ENCODE data around the gene TFEC. TPM values are rescaled to one million over a fixed set of nuclear protein-coding genes. Genes with fewer than 3 reads are reported as not detected.

The TFEC gene
- total RNA-seq: 10 to 100 TPM; 29.1 to 55.7 (median 39.9) TPM
- 10 to 100 TPM in 2 of 3 donors, 1 to 10 TPM in 1; 6.8 to 17.4 (median 16.6) TPM for polyA plus RNA-seq
- long read RNA-seq, donor 1, full-length matches to known transcripts: 4 of 33 reads
- long read RNA-seq, donor 1, partial matches to known transcripts: 29 of 33 reads
- long read RNA-seq, donor 1, other reads (novel, unspliced or antisense): 0 of 33 reads
- long read RNA-seq, donor 2, full-length matches to known transcripts: 1 of 1 reads
- long read RNA-seq, donor 2, partial matches to known transcripts: 0 of 1 reads
- long read RNA-seq, donor 2, other reads (novel, unspliced or antisense): 0 of 1 reads

GRCh38 chr7:116030651-116031276 is at the start of gene TFEC:
Gene TFEC, minus strand, starts transcription at chr7:116030763. Its CDS starts 46,322 bp downstream, at chr7:115984441.
- H3K4me3 ChIP-seq: peak within 1 kb of the TSS in 6 of 8 donors; percentile 14 to 57 (median 19)
- no peak for DNase-seq
- intact Hi-C loops (cut with DNase I; ENCODE audit: low total_unique reads): no loop called here
- WGBS, 5 donors: 3 to 9% (median 4%) methylated on average over 3 of the region's 3 CpGs
- H3K27ac ChIP-seq: peak within 1 kb of the TSS in 6 of 8 donors; percentile 15 to 73 (median 44)
- H3K27me3 ChIP-seq (replicated peaks in 1 of 7): no peaks in the 10 kb centered on the region
- H3K4me1 ChIP-seq: peaks cover 0 to 26% (median 0%) of the 10 kb centered on the region in 6 donors
- H3K9me3 ChIP-seq: no peaks in the 10 kb centered on the region
- no peaks in the 10 kb centered on the region for H3K36me3 ChIP-seq
- TF ChIP-seq POLR2AphosphoS5 (IDR thresholded peaks at IDR 0.05): no peak

- TF ChIP-seq CTCF (IDR thresholded peaks at IDR 0.05 in 8 of 11, conservative IDR thresholded peaks at IDR 0.05 in 3 of 11): no peak
- no peak for TF ChIP-seq POLR2A (IDR thresholded peaks at IDR 0.05)
- TF ChIP-seq POLR2AphosphoS5 (IDR thresholded peaks at IDR 0.05): no peak
- no peak overlapping the region for H3K4me3 ChIP-seq
- H3K36me3 ChIP-seq: no peaks in the 10 kb centered on the region
- H3K27ac ChIP-seq: no peak overlapping the region
- intact Hi-C loops (cut with DNase I; ENCODE audit: low total_unique reads): no loop called here
- no peak for DNase-seq
- no peaks in the 10 kb centered on the region for H3K4me1 ChIP-seq
- no peaks in the 10 kb centered on the region for H3K27me3 ChIP-seq (replicated peaks in 1 of 7)
- H3K9me3 ChIP-seq: peaks cover 0 to 7% (median 0%) of the 10 kb centered on the region in 8 donors
- 79 to 84% (median 81%) methylated on average over 5 of the region's 5 CpGs for WGBS, 5 donors
These were observed 45.0 kb upstream of the TFEC start for GRCh38 chr7:116075351-116076145.

GRCh38 chr7:116071629-116072028 is 41.1 kb upstream of the TFEC start:
- Histone ChIP-seq H3K9me3 (no peaks in the 10 kb centered on the region), H3K4me1 (no peaks in the 10 kb centered on the region), H3K27me3 (replicated peaks in 1 of 7) (no peaks in the 10 kb centered on the region), H3K4me3 (no peak overlapping the region), H3K36me3 (no peaks in the 10 kb centered on the region), H3K27ac (no peak overlapping the region)
- TF ChIP-seq POLR2AphosphoS5 (IDR thresholded peaks at IDR 0.05) (no peak), CTCF (IDR thresholded peaks at IDR 0.05 in 8 of 11, conservative IDR thresholded peaks at IDR 0.05 in 3 of 11) (no peak), POLR2A (IDR thresholded peaks at IDR 0.05) (no peak)
- intact Hi-C loops (cut with DNase I; ENCODE audit: low total_unique reads): no loop called here
- DNase-seq: no peak

- no peaks in the 10 kb centered on the region for H3K36me3 ChIP-seq
- no peaks in the 10 kb centered on the region for H3K9me3 ChIP-seq
- no peak for DNase-seq
- no peak for TF ChIP-seq POLR2A (IDR thresholded peaks at IDR 0.05)
- TF ChIP-seq CTCF (IDR thresholded peaks at IDR 0.05 in 8 of 11, conservative IDR thresholded peaks at IDR 0.05 in 3 of 11): no peak
- TF ChIP-seq POLR2AphosphoS5 (IDR thresholded peaks at IDR 0.05): no peak
- 66 to 83% (median 72%) methylated on average over 1 of the region's 1 CpG for WGBS, 5 donors
- H3K4me1 ChIP-seq: no peaks in the 10 kb centered on the region
- intact Hi-C loops (cut with DNase I; ENCODE audit: low total_unique reads): no loop called here
- no peak overlapping the region for H3K27ac ChIP-seq
- H3K27me3 ChIP-seq (replicated peaks in 1 of 7): no peaks in the 10 kb centered on the region
- no peak overlapping the region for H3K4me3 ChIP-seq
These were observed 33.6 kb upstream of the TFEC start for GRCh38 chr7:116064179-116064578.

Measured in spleen (tissue), 13 donors.